Neuron (in vitro differentiated cells): ENCODE results near the gene EEF1G.
"Not testable (repeated sequence)": the region's sequence is repeated elsewhere in the genome, so short reads cannot be mapped to it uniquely, and the experiment has no call there.

ENCODE experiments used
- H2AFZ ChIP-seq: one replicate; pipeline ENCODE4 v1.6.1; 2013; ENCODE audit warnings: low read depth, mild to moderate bottlenecking, inconsistent platforms, low read length, moderate library complexity
- H3K27me3 ChIP-seq: one replicate; pipeline ENCODE4 v1.6.1; 2013; ENCODE audit warnings: low read length; ENCODE audit not compliant: insufficient read depth
- H3K36me3 ChIP-seq: one replicate; pipeline ENCODE4 v1.6.1; 2013; ENCODE audit warnings: low read length; ENCODE audit not compliant: insufficient read depth
- H3K4me1 ChIP-seq: one replicate; pipeline ENCODE4 v1.6.1; 2013; ENCODE audit warnings: low read length; ENCODE audit not compliant: insufficient read depth
- H3K4me3 ChIP-seq: 2 replicates; pipeline ENCODE4 v1.5.1; 2013; ENCODE audit warnings: mild to moderate bottlenecking, low read length, moderate library complexity
- H3K9me3 ChIP-seq: one replicate; pipeline ENCODE4 v1.6.1; 2013; ENCODE audit warnings: low read length

Gene EEF1G

DNA sequence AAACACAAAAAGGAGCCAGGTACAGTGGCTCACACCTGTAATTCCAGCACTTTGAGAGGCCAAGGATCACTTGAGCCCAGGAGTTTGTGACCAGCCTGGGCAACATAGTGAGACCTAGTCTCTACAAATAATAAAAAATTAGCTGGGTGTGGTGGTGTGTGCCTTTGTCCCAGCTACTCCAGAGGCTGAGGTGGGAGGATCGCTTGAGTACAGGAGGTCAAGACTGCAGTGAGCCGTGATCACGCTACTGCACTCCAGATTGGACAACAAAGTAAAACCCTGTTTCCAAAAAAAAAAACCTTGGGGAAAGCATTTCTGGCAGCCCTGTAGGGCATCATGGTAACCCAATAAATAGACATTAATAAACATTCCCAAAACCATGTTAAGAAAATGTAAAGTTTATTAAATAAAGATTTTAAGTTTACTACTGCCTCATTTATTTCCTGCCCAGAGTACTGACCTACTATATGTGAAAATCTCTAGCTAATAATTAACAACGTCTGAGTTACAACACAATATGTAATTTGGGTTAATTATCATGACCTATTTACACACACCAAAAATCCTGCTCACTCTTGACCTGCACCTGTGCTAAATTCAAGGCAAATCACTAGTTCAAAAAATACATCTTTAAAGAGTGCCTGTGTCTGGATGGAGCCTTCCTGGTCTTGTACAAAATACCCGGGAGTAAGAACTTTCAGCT lies 8.4 kb downstream of the EEF1G start:
- Histone ChIP-seq H2AFZ (no peak overlapping the region), H3K4me3 (no peak overlapping the region), H3K36me3 (peaks cover 76% of the 10 kb centered on the region), H3K4me1 (no peaks in the 10 kb centered on the region), H3K27me3 (no peaks in the 10 kb centered on the region), H3K9me3 (no peaks in the 10 kb centered on the region)

DNA sequence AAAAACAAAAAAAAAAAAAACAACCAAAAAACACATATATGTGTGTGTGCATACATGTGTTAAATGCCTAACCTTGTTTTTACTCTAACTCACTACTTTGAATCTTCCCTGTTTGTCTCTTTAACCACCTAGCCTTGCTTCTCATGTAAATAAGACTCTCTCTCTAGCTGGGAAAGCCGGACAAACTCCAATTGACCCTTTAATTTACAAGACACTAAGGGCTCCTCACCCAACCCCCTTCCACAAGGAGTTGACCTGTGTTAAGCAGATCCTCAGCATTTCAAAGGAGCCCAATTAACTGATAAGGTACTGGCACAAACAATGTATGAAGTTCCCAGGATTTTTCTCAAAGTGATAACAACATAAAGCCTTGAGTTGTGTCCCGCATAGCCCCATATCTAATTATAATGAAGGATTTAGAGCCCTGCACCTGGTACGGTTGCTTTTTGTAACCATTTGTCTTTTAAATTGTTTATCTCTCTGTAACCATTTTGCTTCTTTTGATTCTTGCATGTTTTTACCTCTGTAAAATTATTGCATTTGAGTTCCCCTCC lies 11.9 kb downstream of the EEF1G start:
- not testable (repeated sequence) for H3K4me3 ChIP-seq, H2AFZ ChIP-seq, H3K9me3 ChIP-seq, H3K4me1 ChIP-seq, H3K27me3 ChIP-seq
- peaks cover 81% of the 10 kb centered on the region for H3K36me3 ChIP-seq

DNA sequence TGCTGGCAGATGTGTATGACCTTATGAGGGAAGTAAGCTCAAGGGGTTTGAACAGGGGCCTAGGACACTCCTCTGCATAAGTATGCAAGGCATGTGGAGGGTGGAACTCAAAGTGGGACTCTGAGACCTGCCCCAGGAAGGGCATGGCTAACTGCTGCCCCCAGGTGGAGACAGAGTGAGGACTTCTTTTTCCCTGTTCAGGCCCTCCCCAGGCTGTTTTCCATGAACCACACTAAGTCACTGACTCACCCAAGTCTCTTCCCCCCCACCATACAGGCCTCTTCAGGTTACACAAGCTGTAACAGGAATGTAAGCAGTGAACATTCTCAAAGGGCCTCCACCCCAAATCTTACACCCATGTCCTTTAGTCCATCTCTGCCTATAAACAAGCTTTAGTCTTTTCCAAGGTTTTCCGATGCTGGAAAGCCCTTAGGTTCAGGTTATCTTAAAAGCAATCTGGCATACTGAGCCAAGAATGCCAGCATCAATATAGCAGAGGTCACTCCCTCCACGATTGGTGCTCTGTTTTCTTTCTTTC lies 13.1 kb downstream of the EEF1G start:
- Histone ChIP-seq H2AFZ (no peak overlapping the region), H3K4me1 (peaks cover 14% of the 10 kb centered on the region), H3K36me3 (peaks cover 70% of the 10 kb centered on the region), H3K27me3 (no peaks in the 10 kb centered on the region), H3K9me3 (no peaks in the 10 kb centered on the region), H3K4me3 (no peak overlapping the region)

DNA sequence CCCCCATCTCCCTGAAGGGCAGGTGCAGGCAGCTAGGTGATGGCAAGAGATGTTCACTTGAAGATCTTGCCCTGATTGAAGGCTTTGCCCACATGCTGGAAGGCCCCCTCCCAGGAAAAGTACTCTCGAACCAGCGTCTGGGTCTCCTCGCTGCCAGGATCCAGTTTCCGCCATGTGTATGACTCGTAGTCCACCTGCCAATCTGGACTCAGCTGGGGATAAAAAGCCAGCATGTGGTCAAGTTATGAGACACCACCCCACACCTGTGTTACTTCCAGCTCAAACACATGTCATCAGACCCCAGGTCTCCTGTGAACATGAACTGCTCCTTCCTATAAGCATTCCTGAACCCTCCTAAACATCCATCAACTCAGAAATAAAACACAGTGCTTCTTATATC lies 14.1 kb downstream of the EEF1G start:
- H3K4me3 ChIP-seq, H3K27me3 ChIP-seq, H2AFZ ChIP-seq, H3K9me3 ChIP-seq: not testable (repeated sequence)
- peaks cover 18% of the 10 kb centered on the region for H3K4me1 ChIP-seq
- peaks cover 62% of the 10 kb centered on the region for H3K36me3 ChIP-seq

DNA sequence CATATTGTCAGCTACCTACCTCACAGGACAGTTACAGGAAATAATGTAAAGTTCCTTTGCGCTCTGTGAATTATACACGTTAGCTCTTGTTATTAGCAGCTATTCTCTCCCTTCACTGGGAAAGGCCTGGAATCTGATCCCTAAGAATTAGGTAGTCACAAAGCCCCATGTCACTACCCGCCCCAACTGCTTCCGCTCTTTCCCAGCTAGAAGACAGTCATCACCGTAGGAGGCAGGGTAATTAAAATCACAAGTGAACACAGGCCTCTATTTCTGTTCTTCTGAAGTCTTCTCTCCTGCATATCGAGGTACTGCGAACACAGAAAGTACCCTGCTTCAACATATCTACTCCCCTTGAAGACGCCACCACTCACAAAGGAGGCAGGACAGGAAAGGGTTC lies 14.5 kb downstream of the EEF1G start:
- Histone ChIP-seq H2AFZ (no peak overlapping the region), H3K4me3 (no peak overlapping the region), H3K9me3 (no peaks in the 10 kb centered on the region), H3K27me3 (no peaks in the 10 kb centered on the region), H3K36me3 (peaks cover 62% of the 10 kb centered on the region), H3K4me1 (peaks cover 20% of the 10 kb centered on the region)

DNA sequence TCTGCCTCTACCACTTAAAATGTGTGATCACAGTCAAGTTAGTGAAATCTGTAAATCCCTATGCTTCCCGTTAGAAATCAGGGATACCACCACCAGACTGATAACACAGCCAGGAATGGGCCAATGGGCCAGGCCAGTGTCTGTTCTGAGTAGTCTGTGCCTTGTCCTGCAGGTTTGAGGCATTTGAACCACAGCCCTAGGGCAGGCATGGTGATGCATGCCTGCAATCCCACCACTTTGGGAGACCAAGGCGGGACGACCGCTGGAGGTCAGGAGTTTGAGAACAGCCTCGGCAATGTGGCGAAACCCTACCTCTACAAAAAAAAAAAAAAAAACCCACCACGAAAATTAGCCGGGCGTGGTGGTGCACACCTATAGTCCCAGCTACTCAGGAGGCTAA lies 15.0 kb downstream of the EEF1G start:
- no peak overlapping the region for H2AFZ ChIP-seq
- H3K9me3 ChIP-seq = no peaks in the 10 kb centered on the region
- no peak overlapping the region for H3K4me3 ChIP-seq
- H3K4me1 ChIP-seq = peaks cover 25% of the 10 kb centered on the region
- peaks cover 59% of the 10 kb centered on the region for H3K36me3 ChIP-seq
- no peaks in the 10 kb centered on the region for H3K27me3 ChIP-seq

DNA sequence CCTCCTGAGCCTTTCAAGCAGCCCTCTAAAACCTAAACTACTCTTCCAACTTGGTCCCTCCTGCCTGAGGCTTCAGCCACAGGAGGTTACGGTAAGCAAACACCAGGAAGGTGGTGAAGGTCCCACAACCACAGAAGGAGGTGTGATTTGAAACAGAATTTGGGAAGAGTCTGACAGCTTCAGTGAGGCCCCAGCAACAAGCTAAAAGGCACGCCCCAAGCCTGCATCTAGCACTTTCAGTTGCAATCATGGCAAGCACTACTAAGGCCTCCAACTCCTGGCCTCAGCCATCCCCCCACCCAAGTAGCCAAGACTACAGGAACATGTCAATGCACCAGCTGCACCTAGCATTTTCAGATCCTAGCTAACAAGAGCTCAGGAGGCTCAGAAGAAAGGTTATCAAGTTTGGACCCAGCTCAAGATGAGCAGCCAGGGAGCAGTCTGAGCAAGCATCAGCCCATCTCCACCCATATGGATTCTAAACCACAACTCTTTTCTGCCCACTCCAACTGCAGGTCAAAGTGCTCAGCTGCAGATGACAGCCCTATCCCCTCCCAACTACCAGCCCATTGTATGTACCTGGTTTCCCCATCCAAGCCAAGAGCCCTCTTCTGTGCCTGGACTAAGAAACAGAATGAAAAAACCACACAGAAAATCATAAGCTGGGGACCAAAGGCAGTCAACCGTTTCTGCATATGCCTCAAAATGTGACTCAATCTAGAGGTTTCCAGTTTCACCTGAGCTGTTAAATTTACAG lies 16.6 kb downstream of the EEF1G start:
- H3K9me3 ChIP-seq = no peaks in the 10 kb centered on the region
- no peak overlapping the region for H2AFZ ChIP-seq
- peaks cover 40% of the 10 kb centered on the region for H3K4me1 ChIP-seq
- H3K4me3 ChIP-seq = no peak overlapping the region
- H3K27me3 ChIP-seq = no peaks in the 10 kb centered on the region
- peaks cover 45% of the 10 kb centered on the region for H3K36me3 ChIP-seq

DNA sequence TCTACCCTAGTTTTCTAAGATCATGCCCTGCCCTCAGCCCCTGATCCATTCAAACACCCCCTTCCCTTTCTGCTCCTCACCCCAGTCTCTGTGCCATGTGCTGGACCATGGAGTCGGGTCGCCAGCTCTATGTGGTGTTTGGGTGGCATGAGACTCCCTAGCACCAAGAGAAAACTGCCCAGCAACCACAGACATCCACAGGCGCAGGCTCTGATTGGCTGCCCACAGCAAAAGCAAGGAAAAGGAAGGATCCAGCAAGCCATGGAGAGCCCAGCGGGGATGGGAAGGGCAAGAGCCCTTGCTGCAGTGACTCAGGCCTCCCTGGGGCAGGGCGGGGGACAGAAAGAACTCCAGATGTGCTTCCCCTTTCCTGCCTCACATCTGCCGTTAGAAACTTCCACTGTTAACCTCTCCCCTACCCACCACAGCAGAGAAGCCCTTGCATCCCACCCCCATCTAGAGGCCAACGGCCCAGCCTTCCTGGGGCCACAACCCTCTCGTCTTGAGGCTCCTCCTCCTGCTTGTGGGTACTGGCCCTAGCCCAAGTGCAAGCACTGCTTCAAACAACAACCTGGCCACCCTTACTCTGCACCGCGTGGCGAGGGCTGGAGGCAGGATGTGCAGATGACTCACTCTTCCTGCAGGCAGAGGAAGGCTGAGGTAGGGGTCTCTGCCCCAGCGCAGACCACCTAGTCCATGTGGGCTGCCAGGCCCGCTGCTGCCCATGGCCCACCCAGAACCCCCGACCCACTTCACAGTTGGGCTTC lies 17.4 kb downstream of the EEF1G start:
- H3K4me3 ChIP-seq = no peak overlapping the region
- peaks cover 38% of the 10 kb centered on the region for H3K36me3 ChIP-seq
- H3K27me3 ChIP-seq = no peaks in the 10 kb centered on the region
- H2AFZ ChIP-seq = no peak overlapping the region
- H3K9me3 ChIP-seq = no peaks in the 10 kb centered on the region
- peaks cover 47% of the 10 kb centered on the region for H3K4me1 ChIP-seq

DNA sequence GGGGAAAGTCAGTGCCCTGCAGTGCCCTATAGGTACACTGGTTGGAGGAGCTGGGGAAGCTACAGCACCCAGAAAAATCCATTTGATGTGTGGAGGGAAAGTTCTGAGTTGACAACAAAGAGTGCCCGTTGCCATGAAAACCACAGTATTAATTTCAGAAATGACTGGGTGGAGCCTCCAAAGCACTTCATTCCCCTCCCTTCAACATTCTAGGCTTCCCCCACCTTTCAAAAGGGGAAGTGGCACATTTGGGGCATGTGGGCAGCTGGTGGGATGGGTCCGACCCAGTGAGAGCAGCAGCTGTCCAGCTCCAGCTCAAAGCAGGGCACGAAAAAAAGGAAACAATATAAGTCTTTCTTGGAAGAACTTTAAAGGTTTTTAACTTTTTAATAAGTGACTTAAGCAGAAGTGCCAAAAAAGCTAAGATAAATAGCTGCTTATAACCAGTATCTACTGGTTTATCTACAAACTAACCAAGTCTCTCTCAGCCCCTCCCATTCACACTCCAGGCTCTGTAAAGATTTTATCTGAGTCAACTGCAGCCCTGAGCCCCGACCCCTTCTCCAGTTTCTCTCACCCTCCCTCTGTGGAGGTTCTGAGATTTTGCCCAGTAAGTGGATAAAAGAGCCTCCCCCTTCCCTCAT lies 18.1 kb downstream of the EEF1G start:
- no peaks in the 10 kb centered on the region for H3K9me3 ChIP-seq
- H3K27me3 ChIP-seq = no peaks in the 10 kb centered on the region
- H3K4me3 ChIP-seq = no peak overlapping the region
- peaks cover 47% of the 10 kb centered on the region for H3K4me1 ChIP-seq
- peaks cover 33% of the 10 kb centered on the region for H3K36me3 ChIP-seq
- no peak overlapping the region for H2AFZ ChIP-seq

DNA sequence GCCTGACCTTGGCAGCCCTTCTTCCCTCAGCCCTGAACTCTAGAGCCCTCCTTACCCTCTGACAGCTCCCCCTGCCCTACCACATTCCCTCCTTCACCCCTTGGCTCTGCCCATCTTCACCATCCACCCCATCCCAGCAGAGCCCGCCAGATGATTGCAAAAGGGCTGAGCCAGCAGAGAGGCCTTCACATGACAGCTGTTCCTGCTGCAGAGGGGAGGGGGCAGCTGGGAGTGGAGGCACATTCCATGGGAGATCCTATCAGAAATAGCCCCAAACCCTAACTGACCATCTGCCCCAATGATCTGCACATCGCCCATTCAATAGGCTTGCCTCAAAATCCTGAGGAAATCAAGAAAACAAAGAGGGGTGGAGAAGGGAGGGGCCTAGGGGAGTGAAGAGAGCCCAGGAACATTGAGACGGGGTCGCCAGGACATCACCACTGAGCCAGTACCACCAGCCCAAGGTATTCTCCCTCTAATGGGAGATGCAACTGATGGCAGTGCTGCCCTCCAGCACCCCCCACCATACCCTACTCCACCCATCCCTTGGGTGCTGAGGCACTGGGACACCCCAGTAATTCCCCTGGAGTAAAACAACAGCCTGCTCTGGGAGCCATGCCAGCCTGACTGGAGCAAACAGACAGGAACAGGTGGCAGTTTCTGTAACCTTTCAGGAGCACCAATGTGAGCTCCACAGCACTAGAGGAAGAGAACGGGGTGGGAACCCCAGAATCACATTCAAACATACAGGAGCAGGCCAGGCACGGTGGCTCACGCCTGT lies 19.1 kb downstream of the EEF1G start:
- Histone ChIP-seq H2AFZ (no peak overlapping the region), H3K36me3 (peaks cover 23% of the 10 kb centered on the region), H3K9me3 (no peaks in the 10 kb centered on the region), H3K4me1 (peaks cover 47% of the 10 kb centered on the region), H3K27me3 (no peaks in the 10 kb centered on the region), H3K4me3 (no peak overlapping the region)

DNA sequence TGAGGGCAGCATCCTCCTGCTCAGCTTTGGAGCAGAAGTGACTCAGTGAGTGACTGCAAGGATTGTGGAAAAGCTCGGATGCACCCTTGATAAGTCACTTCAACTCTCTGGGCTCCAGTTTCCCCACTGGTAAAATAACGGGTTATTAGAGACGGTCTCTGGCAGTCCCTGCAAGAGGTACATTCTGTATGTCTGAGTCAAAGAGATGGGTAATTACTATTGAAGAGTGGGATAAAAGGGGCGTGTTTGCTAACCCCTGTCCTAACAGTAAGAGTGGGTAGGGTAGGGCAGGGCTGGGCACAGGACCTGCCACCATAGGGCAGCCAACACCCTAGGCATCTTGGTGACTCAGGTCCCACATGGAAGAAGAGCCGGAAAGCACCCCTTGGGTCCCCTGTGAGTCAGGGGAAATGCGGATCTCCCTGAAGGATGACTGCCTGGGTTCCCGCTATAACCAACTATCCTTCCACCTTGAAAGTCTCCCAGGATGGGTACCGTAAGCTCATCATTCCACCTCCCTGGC lies 19.8 kb downstream of the EEF1G start:
- Histone ChIP-seq H3K27me3 (no peaks in the 10 kb centered on the region), H2AFZ (no peak overlapping the region), H3K4me3 (no peak overlapping the region), H3K9me3 (no peaks in the 10 kb centered on the region), H3K36me3 (peaks cover 16% of the 10 kb centered on the region), H3K4me1 (peaks cover 47% of the 10 kb centered on the region)
